ENCODE results near the gene PIGV.
A peak's percentile ranks its signal among the peaks of the same experiment; 100 is the strongest.
"Not testable (repeated sequence)": the region's sequence is repeated elsewhere in the genome, so short reads cannot be mapped to it uniquely, and the experiment has no call there.

Gene PIGV

GRCh38 chr1:26837665-26838064 lies 49.9 kb downstream of the PIGV start:
- not testable (repeated sequence) for DNase-seq

- peak; percentile 55 to 69 for DNase-seq
Measured at GRCh38 chr1:26838474-26839338, 51.0 kb downstream of the PIGV start.

GRCh38 chr1:26839339-26839722 lies 51.6 kb downstream of the PIGV start:
- DNase-seq: no peak

DNA sequence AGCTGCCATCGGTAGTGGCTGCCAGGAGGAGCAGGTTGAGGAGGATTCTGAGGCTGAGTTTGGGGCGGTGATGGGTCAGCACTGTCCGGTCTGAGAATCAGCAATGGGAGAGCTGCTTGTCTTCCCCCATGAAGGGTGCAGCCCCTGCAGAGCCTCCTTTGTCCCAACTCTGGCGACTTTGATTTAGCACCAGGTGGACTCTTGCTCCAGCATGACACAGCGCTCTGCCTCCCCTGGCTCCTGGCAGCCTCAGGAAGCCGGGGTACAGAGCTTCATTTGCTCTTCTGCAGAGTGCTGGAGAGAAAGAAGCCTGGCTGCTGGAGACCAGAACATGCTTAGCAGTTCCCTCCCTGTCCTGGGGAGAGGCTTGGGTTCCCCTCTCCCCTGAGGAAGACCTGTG lies 52.0 kb downstream of the PIGV start:
- no peak for DNase-seq

DNA sequence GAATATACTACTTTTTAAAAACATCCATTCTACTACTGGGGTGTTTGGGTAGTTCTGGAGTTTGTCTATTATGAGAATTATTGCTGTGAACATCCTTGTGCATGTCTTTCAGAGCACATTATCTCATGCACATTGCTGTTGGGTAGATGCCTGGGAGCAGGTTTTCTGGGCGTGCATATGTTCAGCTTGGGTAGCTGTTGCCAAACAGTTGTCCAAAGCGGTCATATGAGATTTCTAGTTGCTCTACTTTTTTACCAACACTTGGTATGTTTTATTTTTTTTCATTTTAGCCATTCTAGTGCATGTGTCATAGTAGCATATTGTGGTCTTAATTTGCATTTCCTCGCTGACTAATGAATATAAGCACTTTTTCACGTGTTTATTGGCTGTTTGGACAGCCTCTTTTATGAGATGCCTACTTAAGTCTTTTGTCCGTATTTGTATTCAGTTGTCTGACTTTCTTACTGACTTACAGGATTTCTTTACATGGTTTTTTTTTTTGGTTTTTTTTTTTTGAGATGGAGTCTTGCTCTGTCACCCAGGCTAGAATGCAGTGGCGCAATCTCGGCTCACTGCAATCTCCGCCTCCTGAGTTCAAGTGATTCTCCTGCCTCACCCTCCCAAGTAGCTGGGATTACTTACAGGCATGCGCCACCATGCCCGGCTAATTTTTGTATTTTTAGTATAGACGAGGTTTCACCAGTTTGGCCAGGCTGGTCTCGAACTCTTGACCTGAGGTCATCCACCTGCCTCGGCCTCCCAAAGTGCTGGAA lies 56.9 kb downstream of the PIGV start:
- no peak for DNase-seq

- not testable (repeated sequence) for DNase-seq
Measured at GRCh38 chr1:26847826-26848225, 60.1 kb downstream of the PIGV start.

All from activated T-cell treated with anti-CD3 and anti-CD28 coated beads, Interleukin-2, amount 50 U/mL, for 48 hours (primary cell).